Lower leg skin (tissue), 3 donors: ENCODE measurements around the gene CEACAM18.
"Not testable (repeated sequence)": the region's sequence is repeated elsewhere in the genome, so short reads cannot be mapped to it uniquely, and the experiment has no call there.

Experiments
- CTCF ChIP-seq, 3 donors: fragments of 450-650 bp; IDR thresholded peaks; one replicate each; pipeline ENCODE4 v1.5.1; 2016; ENCODE audit warnings: antibody characterized with exemption in 3 of 3, mild to moderate bottlenecking in 3 of 3, moderate library complexity in 2 of 3
- POLR2A ChIP-seq, 2 donors: fragments of 450-650 bp; IDR thresholded peaks; one replicate each; pipeline ENCODE4 v1.6.1; 2016 to 2017; ENCODE audit warnings: antibody characterized with exemption in 2 of 2, mild to moderate bottlenecking in 1 of 2, moderate library complexity in 1 of 2

GRCh38 chr19:51447510-51447909 lies 30.8 kb upstream of the CEACAM18 start:
- TF ChIP-seq POLR2A, CTCF (IDR thresholded peaks at IDR 0.05): not testable (repeated sequence)
